Bronchus fibroblast of lung (primary cell): ENCODE results near the gene ROCK2. TPM values are rescaled to one million over a fixed set of nuclear protein-coding genes. Genes with fewer than 3 reads are reported as not detected.

Source experiments
- total RNA-seq: library from RNA; depleted of rRNA; stranded (reverse); fragments of >200 nt; gene quantifications from 2 replicates; pipeline ENCODE4 v1.2.3, GENCODE V29; 2015

The ROCK2 gene
- 12.3 and 17.0 TPM in 2 replicates for total RNA-seq

DNA sequence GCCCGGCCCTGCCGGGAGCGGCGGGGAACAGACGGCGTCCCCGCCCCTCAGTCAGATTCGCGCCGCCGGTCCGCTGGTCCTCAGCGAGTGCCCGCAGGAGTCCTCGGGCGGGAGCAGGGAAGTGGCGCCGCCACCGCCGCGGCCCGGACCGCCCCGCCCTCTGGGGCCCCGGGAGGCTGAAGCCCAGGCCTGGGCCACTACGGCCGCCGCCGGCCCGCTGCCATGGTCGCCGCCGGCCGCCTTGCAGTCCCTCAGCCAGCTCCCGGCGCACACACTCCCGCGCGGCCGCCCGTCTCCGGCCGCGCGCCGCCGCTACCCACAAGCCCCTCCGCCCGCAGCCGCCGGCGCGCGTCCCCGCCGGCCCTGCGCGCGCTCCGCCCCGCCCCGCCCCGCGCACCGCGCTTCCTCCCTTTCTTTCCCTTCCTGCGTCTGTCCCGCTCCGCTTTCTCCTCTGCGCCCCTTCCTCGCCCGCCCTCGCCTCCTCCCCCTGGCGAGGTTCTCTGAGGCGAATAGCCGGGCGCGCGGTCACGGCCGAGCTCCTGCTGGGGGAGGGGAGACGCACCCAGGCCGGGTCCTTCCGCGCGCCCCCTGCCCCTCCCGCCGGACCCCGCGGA lies at the start of gene ROCK2:
ROCK2 (minus strand) TSS at position 295 of the 614 bp plus-strand sequence. CDS start 500 bp downstream, outside the sequence.

DNA sequence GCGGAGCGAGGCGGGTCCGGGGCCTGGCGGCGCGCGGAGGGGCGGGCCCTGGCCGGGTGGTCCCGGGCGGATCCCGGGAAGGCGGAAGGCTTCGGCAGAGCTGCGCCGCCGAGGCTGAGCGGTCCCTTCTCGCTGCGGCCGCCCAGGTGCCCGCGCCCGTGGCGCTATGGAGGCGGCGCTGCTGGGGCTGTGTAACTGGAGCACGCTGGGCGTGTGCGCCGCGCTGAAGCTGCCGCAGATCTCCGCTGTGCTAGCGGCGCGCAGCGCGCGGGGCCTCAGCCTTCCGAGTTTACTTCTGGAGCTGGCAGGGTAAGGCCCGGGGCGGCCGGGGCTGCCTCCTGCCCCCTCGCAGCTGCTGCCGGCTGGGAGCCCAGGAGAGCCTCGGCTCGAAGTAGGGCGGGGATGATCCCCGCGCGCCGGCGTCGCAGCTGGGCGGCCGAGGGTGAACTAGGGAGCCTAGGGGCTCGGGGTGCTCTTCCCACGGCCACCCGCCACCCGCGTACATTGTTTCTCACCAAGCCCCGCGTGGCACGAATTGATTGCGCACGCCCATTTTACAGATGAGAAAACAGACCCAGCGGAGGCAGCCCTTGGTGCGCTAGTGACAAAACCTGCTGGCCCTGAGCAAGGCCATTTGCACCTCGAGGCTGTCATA lies 188.9 kb downstream of the ROCK2 start, which contains the start of gene SLC66A3:
SLC66A3 (plus strand) TSS at position 87 of the 655 bp plus-strand sequence; CDS start at position 167, 80 bp downstream.

Other genes starting within 250 kb of the ROCK2 start
- 40.9 and 42.4 TPM in 2 replicates for gene SLC66A3, start 189.2 kb downstream of the ROCK2 start, total RNA-seq
- gene E2F6, start 121.5 kb upstream of the ROCK2 start, total RNA-seq: 5.2 and 8.2 TPM in 2 replicates
- 0.17 and 0.30 TPM in 2 replicates for gene GREB1, start 189.4 kb upstream of the ROCK2 start, total RNA-seq